ENCODE data around the gene FCN1.

DNA sequence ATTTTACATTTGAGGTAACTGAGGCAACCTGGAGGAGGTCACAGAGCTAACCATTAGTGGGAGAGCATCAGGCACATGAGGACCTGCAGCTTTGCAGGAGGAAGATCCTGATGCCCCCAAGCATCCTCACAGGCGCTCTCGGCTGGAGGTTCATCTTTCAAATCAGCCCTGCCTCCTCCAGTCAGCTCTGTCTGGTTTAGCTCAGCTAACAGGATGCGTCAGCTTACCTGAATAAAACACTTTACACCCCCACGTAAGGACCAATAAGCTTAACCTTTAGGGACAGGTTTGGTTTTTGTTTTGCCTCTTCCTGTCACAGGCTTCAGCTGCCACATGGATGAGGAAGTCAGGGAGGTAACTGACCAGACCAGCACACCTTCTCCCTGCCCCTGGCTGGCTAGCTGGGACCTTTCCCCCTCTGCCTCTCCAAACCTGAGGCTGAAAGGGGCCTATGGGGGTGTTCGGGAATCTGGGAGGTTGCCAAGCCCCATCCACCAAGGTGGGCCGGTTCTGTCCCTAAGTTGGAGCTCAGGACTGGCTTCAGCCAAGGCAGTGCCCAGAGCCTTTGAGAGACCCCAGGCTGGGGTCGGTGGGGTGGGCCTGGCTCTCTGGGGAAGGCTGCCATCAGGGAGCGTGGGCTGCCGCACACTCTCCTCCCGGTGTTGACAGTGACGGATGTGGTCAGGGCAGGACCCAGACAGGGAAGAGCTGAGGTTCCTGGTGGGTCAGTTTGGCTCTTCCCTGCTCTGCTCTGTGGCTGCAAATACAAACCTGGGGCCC lies 20.0 kb upstream of the FCN1 start:
- TF ChIP-seq, protein P1, sequence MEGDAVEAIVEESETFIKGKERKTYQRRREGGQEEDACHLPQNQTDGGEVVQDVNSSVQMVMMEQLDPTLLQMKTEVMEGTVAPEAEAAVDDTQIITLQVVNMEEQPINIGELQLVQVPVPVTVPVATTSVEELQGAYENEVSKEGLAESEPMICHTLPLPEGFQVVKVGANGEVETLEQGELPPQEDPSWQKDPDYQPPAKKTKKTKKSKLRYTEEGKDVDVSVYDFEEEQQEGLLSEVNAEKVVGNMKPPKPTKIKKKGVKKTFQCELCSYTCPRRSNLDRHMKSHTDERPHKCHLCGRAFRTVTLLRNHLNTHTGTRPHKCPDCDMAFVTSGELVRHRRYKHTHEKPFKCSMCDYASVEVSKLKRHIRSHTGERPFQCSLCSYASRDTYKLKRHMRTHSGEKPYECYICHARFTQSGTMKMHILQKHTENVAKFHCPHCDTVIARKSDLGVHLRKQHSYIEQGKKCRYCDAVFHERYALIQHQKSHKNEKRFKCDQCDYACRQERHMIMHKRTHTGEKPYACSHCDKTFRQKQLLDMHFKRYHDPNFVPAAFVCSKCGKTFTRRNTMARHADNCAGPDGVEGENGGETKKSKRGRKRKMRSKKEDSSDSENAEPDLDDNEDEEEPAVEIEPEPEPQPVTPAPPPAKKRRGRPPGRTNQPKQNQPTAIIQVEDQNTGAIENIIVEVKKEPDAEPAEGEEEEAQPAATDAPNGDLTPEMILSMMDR (IDR thresholded peaks at IDR 0.05), result no peak
- TF ChIP-seq POLR2A (IDR thresholded peaks at IDR 0.05), result no peak

Data from breast epithelium (tissue), 3 donors.